GM12875 (cell line): ENCODE results near the gene ECHDC1.

ENCODE experiments used
- H3K4me3 ChIP-seq: one replicate; pipeline ENCODE4 v1.5.1; 2011; ENCODE audit warnings: low read depth, low read length, control low read depth
- TF ChIP-seq, protein P1 (sequence below): IDR thresholded peaks from 2 replicates; pipeline ENCODE4 v1.5.1; 2011; ENCODE audit warnings: low read depth, mild to moderate bottlenecking, control low read depth, inconsistent platforms, low read length, moderate library complexity, borderline replicate concordance; ENCODE audit not compliant: insufficient read depth

ECHDC1 gene

DNA sequence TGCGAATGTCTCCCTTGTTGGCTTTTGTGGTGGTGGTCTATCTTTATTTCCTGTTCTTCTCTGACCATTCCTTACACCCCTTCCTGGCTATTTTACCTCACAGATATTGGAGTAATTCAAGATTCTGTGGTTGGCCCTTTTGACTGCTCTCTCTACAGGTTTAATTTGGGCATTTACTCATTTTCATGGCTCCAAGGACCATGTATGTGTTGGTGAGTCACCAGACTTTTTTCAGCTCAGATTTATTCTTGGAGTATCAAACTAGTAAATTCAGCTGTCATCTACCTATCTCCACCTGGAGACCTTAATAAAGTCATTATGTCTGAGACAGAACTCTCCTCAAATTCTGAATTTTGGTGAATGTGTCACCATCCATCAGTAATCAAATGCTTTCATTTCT is 61.2 kb downstream of the ECHDC1 start:
- no peak overlapping the region for H3K4me3 ChIP-seq

DNA sequence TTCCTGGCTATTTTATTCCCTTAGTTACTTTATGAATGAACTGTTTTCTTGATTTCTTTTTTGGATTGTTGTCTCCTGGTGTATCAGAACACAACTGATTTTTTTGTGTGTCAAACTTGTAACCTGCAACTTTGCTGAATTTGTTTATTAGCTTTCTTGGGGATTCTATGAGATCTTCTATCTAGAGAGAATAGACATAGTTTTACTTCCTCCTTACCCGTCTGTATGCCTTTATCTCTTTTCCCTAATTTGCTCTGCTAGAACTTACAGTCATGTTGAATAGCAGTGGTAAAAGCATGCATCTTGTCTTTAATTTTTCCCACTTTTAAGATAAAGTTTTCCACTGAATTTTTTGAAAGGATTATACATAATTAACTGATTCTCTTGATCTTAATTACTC is 63.6 kb downstream of the ECHDC1 start:
- TF ChIP-seq, protein P1, sequence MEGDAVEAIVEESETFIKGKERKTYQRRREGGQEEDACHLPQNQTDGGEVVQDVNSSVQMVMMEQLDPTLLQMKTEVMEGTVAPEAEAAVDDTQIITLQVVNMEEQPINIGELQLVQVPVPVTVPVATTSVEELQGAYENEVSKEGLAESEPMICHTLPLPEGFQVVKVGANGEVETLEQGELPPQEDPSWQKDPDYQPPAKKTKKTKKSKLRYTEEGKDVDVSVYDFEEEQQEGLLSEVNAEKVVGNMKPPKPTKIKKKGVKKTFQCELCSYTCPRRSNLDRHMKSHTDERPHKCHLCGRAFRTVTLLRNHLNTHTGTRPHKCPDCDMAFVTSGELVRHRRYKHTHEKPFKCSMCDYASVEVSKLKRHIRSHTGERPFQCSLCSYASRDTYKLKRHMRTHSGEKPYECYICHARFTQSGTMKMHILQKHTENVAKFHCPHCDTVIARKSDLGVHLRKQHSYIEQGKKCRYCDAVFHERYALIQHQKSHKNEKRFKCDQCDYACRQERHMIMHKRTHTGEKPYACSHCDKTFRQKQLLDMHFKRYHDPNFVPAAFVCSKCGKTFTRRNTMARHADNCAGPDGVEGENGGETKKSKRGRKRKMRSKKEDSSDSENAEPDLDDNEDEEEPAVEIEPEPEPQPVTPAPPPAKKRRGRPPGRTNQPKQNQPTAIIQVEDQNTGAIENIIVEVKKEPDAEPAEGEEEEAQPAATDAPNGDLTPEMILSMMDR = no peak
- H3K4me3 ChIP-seq = no peak overlapping the region

More for the DNA sequence above, 61.2 kb downstream of the ECHDC1 start:
- TF ChIP-seq, protein P1 = no peak

DNA sequence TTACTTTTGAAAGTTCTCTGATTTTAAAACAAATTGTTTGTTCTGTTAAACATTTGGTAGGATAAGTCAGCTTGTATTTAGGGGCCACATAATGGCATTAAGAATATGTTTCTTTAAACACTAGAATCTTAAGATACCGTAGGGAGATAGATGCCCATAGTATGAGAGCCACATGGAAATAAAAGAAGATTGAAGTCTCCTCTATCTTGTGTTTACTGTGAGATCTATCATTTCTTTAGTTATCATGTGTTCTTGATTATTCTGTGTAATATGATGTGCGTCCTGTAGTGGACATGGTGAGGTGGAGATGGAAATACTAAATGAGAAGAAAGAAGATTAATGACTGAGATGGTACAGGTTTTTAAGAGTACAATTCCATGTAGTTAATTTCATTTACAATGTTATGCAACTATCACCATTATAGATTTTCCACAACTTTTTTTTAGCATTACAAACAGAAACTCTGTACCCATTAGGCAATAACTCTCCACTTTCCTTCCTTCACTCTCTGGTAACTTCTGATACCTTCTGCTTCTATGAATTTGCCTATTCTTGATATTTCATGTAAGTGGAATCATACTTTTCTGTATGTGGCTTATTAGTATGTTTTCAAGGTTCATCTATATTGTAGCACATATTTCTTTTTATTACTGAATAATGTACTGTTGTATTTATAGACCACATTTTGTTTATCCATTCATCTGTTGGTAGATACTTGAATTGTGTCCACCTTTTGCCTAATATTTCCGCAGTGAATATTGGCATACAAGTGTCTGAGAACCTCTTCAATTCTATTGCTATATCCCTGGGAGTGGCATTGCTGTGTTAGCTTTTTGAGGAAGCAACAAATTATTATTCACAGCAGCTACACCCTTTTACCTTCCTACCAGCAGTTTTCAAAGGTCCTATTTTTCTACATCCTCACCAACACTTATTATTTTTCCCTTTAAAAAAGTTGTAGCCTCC is 65.2 kb downstream of the ECHDC1 start:
- TF ChIP-seq, protein P1 = no peak
- no peak overlapping the region for H3K4me3 ChIP-seq

DNA sequence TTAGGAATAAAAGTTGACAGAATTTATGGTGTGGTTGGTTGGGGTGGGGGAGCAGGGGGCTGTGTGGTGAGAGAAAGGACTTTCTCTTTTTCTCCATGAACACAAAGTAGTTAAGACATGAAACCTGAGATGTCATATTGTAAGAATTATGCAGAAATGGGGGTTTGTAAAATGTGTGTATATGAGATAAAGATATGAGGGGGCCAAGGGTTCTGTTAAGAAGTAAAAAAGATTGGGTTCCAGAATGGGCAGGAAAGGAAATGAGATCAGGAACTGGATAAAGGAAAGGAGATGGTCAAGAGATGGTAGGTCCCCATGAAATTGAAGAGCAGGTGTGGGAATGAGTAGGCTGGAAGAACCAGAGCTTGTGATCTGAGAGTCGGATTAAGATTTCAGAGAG is 67.1 kb downstream of the ECHDC1 start:
- no peak overlapping the region for H3K4me3 ChIP-seq
- TF ChIP-seq, protein P1 = no peak

DNA sequence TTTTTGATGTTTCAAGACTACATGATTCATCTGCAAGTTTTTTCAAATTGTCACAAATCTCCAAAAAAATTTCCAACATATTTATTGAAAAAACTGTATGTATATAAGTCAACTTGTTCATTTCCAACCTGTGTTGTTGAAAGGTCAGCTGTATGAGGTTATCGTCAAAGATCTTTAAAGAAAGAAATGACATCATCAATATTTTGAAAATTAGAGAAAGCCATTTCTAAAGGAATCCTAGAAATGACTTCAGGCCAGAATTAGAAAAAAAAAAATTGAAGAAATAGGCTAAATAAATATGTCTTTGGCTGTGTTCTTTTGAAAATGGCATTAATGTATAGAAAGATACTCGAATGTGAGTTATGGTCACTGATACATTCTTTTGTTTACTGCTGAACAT is 69.9 kb downstream of the ECHDC1 start:
- no peak overlapping the region for H3K4me3 ChIP-seq
- TF ChIP-seq, protein P1 = no peak

DNA sequence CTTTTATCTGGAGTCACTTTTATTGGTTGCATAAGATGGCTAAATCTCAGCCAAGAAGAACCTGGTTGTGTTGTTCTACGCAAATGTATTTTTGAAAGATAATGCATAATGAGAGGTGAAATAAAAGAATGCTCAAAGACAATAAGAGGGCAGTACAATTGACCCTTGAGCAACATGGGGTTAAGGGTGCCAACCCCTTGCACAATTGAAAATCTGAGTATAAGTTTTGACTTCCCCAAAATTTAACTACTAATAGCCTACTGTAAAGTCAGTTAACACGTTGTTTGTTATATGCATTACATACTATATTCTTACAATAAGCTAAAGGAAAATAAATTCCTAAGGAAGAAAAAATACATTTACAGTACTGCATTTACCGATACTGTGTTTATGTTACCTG is 70.8 kb downstream of the ECHDC1 start:
- TF ChIP-seq, protein P1 = no peak
- no peak overlapping the region for H3K4me3 ChIP-seq
